Stimulated activated CD4-positive, alpha-beta T cell treated with anti-CD3 and anti-CD28 coated beads, Interleukin-2, amount 100 ng/mL, for 48 hours (primary cell): Measurements from ENCODE around the gene ARL6IP6.
"Not testable (repeated sequence)": the region's sequence is repeated elsewhere in the genome, so short reads cannot be mapped to it uniquely, and the experiment has no call there.

Source experiments
- DNase-seq, 2 donors: peaks; one replicate each; pipeline ENCODE4 v3.0.0-alpha.2; 2020

The ARL6IP6 gene

DNA sequence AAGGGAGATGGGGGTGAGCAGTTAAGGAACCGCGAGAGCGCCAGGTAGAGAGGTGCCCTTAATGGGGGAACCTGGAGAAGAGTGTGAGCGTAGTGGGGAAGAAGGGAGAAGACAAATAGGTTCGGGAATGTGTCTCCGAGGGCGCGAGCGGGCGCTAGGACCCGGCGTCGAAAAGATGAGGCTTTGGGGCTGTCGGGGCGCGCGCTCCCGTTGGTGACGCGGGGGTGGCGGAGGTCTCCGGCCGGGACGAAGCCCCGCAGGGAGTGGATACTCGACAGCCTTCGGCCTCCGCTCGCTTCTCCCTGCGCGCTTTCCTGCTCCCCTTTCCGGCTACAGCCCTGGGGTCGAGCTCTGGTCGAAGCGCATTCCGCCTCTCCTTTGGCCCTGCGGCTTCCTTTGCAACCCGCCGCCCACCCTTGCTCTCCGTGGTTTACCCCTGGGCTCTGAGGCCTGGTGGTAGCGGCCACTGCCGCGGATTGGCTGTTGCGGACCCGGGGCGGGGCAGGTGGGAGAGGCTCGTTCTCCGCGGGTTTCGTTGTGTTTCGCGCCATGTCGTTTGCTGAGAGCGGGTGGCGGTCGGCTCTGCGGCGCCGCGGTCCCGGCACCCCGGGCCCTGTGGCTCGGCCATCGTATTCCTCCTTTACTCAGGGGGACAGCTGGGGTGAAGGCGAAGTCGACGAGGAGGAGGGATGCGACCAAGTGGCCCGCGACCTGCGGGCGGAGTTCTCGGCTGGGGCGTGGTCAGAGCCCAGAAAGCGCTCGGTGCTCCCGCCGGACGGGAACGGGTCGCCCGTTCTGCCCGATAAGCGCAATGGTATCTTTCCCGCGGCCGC lies at the start of gene ARL6IP6:
TSS of gene ARL6IP6 (plus strand) at position 545 of the 833 bp plus-strand sequence. CDS start at position 550, 5 bp downstream.
- peak; percentile 84 to 86 for DNase-seq

DNA sequence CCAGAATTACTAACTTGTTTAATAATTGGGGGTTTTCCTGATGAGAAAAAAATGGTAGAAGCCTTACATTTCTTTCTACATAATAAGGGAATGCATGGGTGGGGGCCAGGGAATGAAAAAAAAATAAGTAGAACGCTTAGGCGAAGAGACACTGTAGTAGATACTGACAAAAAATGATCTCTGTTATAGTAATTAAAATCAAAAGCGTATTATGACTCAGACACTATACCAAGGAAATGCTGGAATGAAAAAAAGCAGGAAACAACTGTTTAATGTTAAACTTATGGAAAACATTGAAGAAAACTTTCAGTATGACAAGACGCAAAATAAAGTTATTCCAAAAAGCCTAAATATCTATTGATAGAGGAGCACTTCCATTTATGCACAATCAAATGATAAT lies 44.1 kb upstream of the ARL6IP6 start:
- DNase-seq: no peak

DNA sequence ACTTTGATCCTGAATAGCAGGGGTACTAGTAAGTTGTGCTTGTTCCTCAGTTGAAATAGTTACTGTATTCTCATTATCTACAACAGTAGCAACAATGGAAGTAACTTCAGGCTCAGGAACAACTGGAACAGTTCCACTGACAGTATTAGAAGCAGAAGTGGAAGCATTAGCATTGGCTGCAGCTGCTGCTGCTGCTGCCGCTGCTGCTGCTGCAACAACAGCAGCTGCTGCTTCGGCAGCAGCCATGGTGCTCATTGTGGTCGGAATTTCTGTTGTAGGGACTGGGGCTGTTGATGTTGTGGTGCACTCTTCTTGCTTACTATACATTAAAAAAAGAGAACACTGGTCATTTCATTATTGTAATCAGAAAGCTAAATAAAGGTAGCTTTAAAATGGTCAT lies 42.0 kb upstream of the ARL6IP6 start:
- no peak for DNase-seq

DNA sequence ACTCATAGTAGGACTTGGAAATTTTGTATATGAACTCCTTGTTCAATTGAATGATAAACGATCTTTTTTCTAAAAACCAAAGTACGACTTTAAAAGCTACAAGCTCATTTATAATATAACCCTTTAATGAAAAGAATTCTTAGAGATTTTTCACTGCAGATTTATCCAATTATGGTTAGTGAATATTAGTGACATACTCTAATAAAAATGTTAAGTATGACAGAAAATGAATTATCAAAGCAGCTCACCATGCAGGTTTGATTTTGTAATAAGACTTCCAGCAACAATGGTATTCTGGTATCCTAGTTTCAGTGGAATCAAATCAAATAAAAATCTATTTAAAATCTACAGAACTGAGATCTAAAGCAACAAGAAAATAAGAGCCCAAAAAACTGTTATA lies 39.6 kb upstream of the ARL6IP6 start:
- no peak for DNase-seq

DNA sequence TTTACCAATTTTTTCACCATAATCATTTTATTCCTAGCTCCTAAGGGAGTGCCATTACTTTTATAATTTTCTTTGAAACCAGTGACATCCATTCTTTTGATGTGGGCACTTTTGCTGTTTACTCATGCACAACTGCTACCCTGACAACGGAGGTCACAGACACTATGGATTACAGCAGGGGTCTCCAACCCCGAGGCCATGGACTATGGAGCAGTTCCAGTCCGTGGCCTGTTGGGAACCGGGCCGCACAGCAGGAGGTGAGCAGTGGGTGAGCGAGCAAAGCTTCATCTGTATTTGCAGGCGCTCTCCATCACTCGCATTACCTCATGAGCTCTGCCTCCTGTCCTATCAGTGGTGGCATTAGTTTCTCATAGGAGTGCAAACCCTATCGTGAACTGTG lies 35.8 kb upstream of the ARL6IP6 start:
- DNase-seq: no peak

DNA sequence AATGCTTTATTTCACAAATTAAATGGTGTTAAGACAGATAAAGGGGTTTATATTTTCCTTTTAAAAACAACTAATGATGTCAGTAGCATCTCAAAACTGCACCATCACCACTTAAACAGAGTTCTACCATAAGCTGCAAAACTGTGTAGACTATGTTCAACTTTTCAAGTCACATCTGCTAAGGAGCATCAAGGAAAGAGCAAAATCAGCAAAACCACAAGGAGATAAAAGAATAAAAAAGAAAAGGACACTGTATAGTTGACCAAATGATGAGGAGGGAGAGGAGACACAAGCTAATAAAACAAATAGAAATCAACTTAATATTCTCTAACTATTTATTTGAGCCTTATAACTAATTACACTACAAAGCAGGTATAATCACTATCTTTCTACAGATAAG lies 35.0 kb upstream of the ARL6IP6 start:
- no peak for DNase-seq

DNA sequence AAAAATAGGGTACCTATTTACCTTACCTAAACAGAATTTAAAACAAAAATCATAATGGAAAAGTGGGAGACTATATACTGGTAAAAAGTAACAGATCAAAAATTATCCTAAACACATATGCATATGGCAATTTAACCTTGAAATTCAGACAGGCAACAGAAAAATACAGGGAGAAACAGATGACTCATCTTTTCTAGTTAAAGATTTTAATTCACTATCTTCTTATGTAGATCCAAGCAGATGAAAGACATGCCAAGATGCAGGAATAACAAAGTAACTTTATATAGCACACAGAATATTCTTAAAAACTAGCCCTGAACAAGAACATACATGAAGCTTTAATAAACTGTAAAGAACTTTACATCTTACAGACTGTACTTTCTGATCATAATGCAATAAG lies 32.1 kb upstream of the ARL6IP6 start:
- no peak for DNase-seq

DNA sequence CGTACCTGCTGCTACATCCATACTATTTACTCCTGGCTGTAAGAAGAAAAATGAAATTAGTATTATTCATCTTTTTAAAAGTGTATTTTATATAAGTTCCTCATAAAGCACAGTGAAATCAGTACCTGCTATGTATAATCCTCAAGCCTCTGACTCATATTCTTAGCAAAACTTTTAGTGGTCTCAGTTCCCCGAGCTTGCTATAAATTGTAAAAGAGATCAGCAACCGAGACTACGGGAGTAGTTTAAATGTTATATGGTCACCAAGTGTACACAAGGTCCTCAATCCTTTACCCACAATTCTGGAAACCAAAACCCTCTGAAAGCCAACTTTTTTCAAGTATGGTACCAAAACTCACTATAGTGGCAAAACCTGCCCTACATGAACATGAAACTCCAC lies 25.4 kb upstream of the ARL6IP6 start:
- DNase-seq: no peak

DNA sequence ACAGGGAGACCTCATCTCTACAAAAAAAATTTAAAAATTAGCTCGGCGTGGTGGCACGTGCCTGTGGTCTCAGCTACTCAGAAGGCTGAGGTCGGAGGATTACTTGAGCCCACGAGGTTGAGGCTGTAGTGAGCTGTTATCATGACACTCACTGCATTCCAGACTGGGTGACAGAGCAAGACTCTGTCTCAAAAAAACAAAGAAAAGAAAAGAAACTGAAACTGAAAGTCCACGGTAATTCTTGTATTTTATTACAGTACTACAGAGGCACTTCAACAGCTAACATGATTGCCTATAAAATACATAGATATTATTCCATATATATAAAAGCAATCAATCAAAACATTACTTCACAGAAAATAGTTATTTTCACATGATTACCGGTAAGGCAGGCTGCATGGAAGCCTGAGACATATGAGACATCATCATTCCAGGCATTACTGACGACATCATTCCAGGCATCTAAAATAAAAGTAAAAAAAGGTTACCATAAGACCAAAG lies 24.2 kb upstream of the ARL6IP6 start:
- peak in 1 of 2 donors; percentile 15 for DNase-seq

DNA sequence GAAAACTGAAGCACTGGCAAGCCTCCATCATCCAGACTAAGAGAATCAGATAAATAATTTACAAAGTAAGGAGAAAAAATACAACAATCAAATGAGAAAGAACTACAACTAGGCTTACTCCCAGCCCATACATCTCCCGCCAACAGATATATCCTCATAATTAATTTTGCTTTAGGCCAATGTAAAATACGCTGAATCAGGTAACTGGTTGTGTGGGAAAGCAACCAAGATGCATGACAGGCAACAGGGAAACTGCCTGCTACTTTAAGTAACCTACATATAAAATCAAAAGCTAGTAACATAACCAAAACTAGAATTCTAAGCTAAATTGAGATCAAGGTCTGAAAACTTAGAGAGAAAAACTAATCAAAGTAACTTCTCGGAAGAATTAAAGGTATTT lies 22.7 kb upstream of the ARL6IP6 start:
- DNase-seq: no peak

DNA sequence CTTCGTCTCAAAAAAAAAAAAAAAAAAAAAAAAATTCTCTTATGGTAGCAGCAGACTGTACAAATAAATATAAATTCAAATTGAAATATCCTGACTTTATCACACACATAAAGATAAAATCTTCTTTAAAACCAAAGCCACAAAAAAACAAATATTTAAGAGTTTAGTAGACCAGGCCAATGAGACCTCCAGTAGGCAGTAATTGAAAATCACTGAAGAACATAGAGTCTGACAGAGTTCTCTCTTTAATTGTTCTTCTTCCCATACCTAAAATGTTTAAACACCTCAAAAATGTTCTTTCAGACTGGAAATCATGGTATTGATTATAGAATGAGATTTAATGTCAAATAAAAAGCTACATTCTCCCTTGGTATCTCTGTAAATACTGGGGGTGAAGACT lies 21.9 kb upstream of the ARL6IP6 start:
- DNase-seq: no peak

DNA sequence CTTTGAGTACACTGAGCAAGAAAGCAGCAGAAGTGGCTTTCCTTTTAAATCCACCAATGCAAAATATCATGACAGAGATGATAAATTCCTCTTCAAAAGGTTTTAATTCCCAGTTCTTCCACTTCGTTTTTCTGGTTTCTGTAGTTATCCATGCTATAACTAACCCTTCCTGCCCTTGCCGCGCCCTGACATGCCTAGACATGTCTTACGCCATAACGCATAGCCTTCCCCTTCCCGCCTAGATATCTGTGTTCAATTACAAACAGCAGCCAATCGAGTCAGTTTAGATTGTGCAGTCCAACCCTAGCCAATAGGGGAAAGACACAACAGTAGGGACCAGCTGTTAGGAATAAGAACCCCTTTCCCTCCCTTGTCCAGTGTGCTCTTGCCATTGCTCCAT lies 17.2 kb upstream of the ARL6IP6 start:
- no peak for DNase-seq

DNA sequence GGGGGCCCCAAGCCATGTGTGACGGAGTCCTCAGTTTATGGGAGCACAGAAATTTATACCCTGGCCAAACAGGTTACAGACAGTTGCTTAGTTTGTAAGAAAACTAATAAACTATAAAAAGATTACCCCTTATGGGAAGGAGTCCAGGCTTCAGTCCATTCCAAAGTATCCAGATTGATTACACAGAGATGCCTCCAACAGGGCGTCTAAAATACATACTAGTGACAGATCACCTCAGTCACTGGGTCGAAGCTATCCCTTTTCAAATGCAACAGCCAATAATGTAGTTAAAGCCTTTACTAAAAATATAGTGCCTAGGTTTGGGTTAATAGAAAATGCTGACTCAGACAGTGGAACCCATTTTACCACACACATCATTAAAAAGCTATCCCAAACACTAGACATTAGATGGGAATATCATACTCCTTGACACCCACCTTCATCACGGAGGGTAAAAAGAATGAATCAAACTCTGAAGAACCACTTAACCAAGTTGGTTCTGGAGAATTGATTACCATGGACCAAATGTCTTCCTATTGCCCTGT lies 11.9 kb upstream of the ARL6IP6 start:
- DNase-seq: no peak

DNA sequence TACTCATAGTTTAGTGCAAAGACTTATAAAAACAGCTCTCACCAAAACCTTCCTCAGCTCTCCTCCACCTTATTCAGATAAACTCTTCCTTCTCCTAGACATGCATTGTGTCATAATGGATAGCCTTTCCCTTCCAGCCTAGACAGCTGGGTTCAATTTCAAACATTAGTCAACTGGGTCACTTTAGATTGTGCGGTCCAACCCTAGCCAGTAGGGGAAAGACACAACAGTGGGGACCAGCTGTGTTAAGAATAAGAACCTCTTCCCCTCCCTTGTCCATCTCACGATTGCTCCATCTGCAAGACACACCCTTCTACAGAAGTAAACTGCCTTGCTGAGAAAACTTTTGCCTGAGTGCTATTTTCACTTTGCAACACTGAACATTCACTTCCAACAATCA lies 9.7 kb upstream of the ARL6IP6 start:
- no peak for DNase-seq

DNA sequence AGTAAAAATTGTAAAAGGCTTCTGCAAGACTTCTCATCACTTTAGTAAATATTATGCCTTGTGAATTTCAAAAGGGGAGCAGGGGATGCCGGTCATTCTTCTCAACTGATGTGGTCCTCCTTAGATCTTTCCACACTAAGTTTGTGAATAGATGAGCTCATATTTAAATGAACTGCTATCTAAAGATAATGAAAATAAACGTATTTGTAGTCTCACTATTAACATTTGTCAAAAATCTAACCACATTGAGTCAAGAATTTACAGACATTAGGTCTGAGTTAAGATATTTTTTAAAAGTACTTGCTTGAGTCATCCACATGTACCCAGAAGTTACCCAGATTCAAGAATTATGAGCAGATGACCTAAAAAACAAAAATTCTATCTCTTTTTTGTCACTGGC lies 7.7 kb upstream of the ARL6IP6 start:
- DNase-seq: no peak

DNA sequence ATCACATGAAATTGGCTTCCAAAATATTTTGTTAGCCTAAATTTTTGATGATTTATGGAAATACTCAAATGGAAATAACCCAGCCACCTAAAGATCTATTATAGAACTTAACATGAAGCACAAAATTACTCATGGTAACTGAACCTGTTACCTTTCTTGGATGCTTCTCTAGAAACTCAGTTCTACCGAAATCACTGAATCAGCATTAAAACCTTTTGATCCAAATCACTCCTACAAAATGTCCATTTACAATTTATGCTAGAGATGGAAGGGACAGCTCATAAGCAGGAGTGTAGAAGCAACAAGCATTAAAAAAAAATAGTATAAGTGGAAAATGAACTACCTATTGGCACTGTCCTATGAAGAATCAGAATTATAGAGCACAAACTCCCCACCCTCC lies 3.3 kb upstream of the ARL6IP6 start:
- DNase-seq: no peak

DNA sequence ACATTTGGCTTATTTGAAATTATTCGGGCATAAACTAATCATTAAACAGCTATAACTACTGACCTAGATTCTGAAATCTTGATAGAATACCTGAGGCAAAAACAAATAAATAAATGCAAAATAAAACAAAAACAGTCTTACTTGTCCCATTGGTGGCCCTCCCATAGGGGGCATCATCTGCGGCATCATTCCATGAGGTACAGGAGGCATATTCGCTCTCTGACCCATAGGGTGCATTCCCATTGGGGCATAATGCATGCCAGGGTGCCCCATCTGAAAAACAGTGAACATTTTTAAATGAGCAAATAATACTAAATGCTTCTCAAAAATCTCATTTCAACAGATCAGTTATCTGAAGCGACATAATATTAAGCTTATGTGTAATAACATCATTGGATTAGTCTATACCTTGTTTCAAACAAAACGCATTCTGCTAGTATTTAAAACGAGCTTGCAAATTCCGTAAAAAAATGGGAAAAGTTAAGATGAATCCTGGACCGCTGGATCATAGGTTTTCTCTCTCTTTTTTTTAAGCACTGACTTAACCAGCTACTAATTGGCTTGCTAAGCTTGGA lies 2.5 kb upstream of the ARL6IP6 start:
- DNase-seq: peak in 1 of 2 donors; percentile 10

DNA sequence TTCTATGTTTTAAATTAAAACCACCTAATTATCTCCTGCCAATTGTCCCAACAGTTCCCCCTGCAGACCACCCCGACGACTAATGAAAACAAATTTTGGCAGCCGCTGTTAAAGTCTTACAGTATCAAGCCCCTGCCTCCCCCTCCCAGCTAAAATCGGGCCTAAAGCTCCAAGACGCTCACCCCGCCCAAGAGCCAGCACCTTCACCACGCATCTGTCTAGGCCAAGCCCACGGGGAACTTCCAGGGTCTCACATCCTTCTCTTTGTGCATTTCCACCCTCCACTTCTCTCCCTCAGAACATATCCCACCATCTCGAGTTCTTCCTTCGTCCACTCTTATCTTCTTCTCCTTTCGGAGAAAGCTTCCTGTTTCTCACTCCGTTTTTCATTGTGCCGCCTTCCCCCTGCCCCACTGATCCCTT lies 1.6 kb upstream of the ARL6IP6 start:
- peak in 1 of 2 donors; percentile 19 for DNase-seq

DNA sequence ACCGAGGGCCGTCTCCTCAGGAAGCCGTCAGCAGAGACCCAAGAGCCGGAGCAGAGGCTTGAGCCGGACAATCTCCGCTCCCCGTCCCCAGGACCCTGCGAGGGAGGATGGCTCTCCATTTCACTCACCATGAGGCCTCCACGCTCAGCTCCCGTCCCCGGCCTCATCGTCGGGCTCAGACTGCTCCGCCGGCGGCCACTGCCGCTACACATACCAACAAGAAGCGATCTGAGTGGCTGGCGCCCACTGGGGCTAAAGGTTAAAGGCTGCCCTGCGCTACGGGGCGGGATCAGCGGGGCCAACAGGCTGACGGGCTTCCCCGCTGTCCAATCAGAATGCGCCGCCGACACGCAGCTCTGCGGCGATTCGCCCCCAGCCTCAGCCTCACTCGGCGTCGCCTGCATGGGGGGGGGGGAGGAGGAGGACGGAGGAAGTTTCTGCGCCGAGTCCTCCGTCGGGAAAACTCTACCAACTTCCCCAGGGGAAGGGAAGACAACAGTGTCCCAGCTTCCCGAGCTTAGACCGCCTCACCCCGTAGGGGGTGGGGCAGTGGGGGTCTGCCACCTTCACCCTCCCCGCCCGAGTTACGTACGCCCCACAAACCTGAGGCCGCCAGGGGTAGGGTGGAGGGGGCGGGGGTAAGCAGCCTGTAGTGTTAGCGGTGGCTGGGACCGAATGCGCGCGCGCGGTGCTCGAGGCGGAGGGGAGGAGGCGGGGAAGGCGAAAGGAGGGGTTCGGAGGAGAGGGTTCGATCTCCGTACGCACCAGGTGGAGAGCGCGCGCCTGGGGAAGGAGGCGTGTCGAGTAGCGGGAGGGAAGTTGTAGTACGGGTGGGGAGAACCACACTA lies 968 bp upstream of the ARL6IP6 start, which contains the start of gene PRPF40A:
TSS of gene PRPF40A (minus strand) at position 234 of the 848 bp plus-strand sequence. CDS start at position 212, 22 bp downstream.
- peak; percentile 97 to 98 for DNase-seq

DNA sequence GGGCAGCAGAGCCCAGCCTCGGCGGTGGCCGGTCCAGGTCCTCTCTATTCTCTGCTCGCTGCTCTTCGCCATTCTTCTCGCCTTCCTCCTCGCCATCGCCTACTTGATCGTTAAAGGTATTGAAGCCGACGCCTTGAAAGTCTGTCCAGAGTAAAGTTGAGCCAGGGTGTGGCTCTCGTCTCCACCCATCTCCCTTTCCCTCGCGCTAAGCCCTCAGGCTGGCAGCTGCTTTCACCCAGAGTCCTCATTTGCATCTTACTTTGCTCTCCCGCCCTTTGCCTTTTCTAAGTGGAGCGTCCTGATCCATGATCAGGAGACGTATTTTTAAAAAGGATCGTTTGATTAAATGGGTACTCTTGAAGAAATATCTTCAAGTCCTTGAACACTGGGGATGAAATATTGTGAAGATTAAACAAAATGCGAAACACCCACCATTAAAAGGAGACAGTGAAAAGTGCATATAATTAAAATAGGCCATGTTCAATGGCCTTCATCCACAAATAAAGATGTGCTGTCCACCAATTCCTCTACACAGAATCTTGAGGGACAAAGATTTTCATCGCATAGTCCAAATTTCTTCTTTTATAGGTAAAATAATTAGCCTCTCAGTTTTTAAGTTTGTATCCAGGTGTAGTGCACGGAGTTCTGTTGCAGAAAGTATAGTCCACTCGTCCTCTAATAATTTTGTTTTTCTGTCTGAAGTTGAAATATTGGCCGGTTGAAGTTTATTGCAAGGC lies 657 bp downstream of the ARL6IP6 start:
- peak in 1 of 2 donors; percentile 25 for DNase-seq

DNA sequence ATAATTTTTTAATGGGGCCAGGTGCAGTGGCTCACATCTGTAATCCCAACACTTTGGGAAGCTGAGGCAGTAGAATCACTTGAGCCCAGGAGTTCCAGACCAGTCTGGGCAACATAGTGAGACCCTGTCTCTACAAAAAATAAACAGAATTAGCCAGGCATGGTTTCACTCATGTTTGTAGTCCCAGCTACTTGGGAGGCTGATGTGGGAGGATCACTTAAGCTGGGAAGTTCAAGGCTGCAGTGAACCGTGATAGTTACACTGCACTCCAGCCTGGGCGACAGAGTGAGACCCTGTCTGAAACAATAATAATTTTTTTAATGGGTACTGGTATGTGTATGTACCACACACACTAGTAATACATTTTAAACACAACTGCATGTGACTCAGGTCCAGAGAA lies 2.4 kb downstream of the ARL6IP6 start:
- no peak for DNase-seq

DNA sequence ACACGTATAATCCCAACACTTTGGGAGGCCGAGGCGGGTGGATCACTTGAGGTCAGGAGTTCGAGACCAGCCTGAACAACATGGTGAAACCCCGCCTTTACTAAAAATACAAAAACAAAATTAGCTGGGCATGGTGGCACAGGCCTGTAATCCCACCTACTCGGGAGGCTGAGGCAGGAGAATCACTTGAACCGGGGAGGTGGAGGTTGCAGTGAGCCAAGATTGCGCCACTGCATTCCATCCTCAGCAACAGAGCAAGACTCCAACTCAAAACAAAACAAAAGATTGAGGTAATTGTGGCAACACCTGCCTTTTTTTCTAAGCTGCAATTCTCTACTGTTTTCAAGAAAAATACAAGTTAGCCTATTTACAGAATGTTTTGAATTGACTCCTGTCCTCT lies 4.2 kb downstream of the ARL6IP6 start:
- not testable (repeated sequence) for DNase-seq
